Suprapubic skin (tissue), 4 donors: Measurements from ENCODE around the gene HOXA5.

ENCODE experiments used
- CTCF ChIP-seq, 2 donors: fragments of 200-600 bp in 1 of 2; fragments of 450-650 bp in 1 of 2; sonication (generic) in 1 of 2; IDR thresholded peaks; one replicate each; pipeline ENCODE4 v1.5.1; 2016 to 2019; ENCODE audit warnings: antibody characterized with exemption in 2 of 2, mild to moderate bottlenecking in 1 of 2, moderate library complexity in 1 of 2
- POLR2A ChIP-seq, 2 donors: fragments of 450-650 bp; IDR thresholded peaks; one replicate each; pipeline ENCODE4 v1.6.1; 2017; ENCODE audit warnings: antibody characterized with exemption in 2 of 2, mild to moderate bottlenecking in 2 of 2, moderate library complexity in 2 of 2
- POLR2AphosphoS5 ChIP-seq, 3 donors: sonication (generic); formaldehyde crosslinking; IDR thresholded peaks; one replicate each; pipeline ENCODE4 v1.6.1; 2017; ENCODE audit warnings: antibody characterized with exemption in 3 of 3

- TF ChIP-seq CTCF (IDR thresholded peaks at IDR 0.05) (no peak), POLR2AphosphoS5 (IDR thresholded peaks at IDR 0.05) (no peak), POLR2A (IDR thresholded peaks at IDR 0.05) (no peak)
These were observed 19.2 kb upstream of the HOXA5 start for GRCh38 chr7:27162561-27163287.
